ENCODE results near the gene PIP5K1A. TPM values are rescaled to one million over a fixed set of nuclear protein-coding genes. Genes with fewer than 3 reads are reported as not detected.
A peak's percentile ranks its signal among the peaks of the same experiment; 100 is the strongest.

Gene PIP5K1A
- total RNA-seq, 1 experiment from 2014 or later, result 88.6 TPM

DNA sequence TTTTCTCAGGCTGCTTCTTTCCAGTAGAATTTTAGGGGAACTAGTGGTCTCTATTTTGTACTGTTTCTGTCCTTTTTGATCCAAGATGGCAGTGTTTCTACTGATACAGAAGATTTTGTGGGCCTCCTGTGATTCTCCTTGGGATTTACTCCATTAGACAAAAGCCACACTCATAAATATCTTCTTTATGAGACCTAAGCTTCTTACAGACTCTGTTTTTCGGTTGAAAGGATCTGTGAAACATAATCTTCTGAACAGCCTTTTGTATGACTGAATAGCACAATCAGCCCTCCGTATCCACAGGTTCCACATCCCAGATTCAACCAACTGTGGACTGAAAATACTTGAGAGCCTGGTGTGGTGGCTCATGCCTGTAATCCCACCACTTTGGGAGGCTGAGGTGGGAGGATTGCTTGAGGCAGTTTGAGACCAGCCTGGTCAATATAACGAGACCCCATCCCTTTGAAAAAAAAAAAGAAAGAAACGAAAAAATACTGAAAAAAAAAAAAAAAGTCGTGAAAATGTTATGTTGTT lies 45.4 kb downstream of the PIP5K1A start:
- H3K36me3 Mint-ChIP-seq (ENCODE audit: insufficient read depth, unreplicated experiment), result peaks cover 97% of the 10 kb centered on the region
- CTCF ChIA-PET, result no interaction called here

GRCh38 chr1:151246786-151247185 lies 48.4 kb downstream of the PIP5K1A start:
- CTCF ChIA-PET, result no interaction called here
- POLR2A ChIA-PET, result no interaction called here
- Mint-ChIP-seq H3K9me3 (ENCODE audit: unreplicated experiment) (no peaks in the 10 kb centered on the region), H3K36me3 (ENCODE audit: insufficient read depth, unreplicated experiment) (peaks cover 93% of the 10 kb centered on the region), H3K27ac (ENCODE audit: unreplicated experiment) (no peak overlapping the region), H3K27me3 (ENCODE audit: insufficient read depth, unreplicated experiment) (no peaks in the 10 kb centered on the region), H3K4me1 (ENCODE audit: low read depth, unreplicated experiment) (peaks cover 25% of the 10 kb centered on the region), H3K4me3 (ENCODE audit: unreplicated experiment) (no peak overlapping the region)
- Histone ChIP-seq H3K9me3 (no peaks in the 10 kb centered on the region), H3K27me3 (replicated peaks; ENCODE audit: control insufficient read depth, insufficient read depth, low read length) (no peaks in the 10 kb centered on the region), H3K4me1 (0 out of 2 replicates have a peak, but pooled peaks cover 8% of the 10 kb centered on the region), H3K4me3 (ENCODE audit: low read depth, low read length) (no peak overlapping the region), H3K36me3 (ENCODE audit: control insufficient read depth, insufficient read depth, low read length) (peaks cover 6% of the 10 kb centered on the region)
- TF ChIP-seq CTCF (IDR thresholded peaks at IDR 0.05; ENCODE audit: insufficient read depth in 1 of 2, low read depth in 1 of 2, low read length in 1 of 2, severe bottlenecking in 1 of 2, unreplicated experiment in 1 of 2), result no peak
- DNase-seq, result no peak
- intact Hi-C loops (cut with micrococcal nuclease; ENCODE audit: unreplicated experiment), result no loop called here
- no TSS peak for BruUV-seq (replicated peaks)

More for the DNA sequence above, 45.4 kb downstream of the PIP5K1A start:
- Mint-ChIP-seq H3K4me1 (ENCODE audit: low read depth, unreplicated experiment) (peaks cover 8% of the 10 kb centered on the region), H3K9me3 (ENCODE audit: unreplicated experiment) (no peaks in the 10 kb centered on the region), H3K27ac (ENCODE audit: unreplicated experiment) (peak overlapping the region; percentile 42), H3K4me3 (ENCODE audit: unreplicated experiment) (no peak overlapping the region), H3K27me3 (ENCODE audit: insufficient read depth, unreplicated experiment) (no peaks in the 10 kb centered on the region)
- Histone ChIP-seq H3K4me1 (no peaks in the 10 kb centered on the region), H3K27me3 (replicated peaks; ENCODE audit: control insufficient read depth, insufficient read depth, low read length) (no peaks in the 10 kb centered on the region), H3K9me3 (no peaks in the 10 kb centered on the region), H3K36me3 (ENCODE audit: control insufficient read depth, insufficient read depth, low read length) (peaks cover 9% of the 10 kb centered on the region), H3K4me3 (ENCODE audit: low read depth, low read length) (no peak overlapping the region)
- DNase-seq, result no peak
- no TSS peak for BruUV-seq (replicated peaks)
- intact Hi-C loops (cut with micrococcal nuclease; ENCODE audit: unreplicated experiment), result no loop called here
- no peak for TF ChIP-seq CTCF (IDR thresholded peaks at IDR 0.05; ENCODE audit: insufficient read depth in 1 of 2, low read depth in 1 of 2, low read length in 1 of 2, severe bottlenecking in 1 of 2, unreplicated experiment in 1 of 2)
- POLR2A ChIA-PET, result no interaction called here

DNA sequence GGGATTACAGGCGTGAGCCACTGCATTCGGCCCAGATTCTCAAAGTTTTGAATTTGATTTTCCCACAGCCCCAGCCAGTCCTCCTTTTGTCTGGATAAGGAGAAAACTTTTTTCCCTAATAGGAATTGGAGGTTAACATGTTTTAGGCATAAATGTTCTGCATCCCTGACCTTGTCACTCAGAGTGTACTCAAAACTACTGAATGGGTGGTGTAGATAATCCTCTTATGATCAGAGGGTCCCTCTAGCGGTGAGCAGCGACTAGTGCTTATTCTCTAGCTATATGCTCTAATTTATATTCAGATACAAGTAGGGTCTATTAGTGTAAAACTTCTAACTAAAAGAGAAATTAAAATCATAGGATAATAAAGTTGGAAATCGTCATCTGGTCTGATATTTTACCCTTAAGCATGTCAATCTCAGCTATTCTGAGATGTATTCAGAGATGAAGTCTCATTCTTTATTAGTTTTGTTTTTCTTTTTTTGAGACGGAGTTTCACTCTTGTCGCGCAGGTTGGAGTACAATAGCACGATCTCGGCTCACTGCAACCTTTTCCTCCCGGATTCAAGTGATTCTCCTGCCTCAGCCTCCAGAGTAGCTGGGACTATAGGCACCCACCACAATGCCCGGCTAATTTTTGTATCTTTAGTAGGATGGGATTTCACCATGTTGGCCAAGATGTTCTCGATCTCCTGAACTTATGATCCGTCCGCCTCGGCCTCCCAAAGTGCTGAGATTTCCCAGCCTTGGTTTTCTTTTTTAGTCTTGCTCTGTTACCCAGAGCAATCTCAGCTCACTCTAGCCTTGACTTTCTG lies 53.5 kb downstream of the PIP5K1A start:
- H3K9me3 ChIP-seq, result no peaks in the 10 kb centered on the region
- Mint-ChIP-seq H3K4me1 (ENCODE audit: low read depth, unreplicated experiment) (peaks cover 25% of the 10 kb centered on the region), H3K36me3 (ENCODE audit: insufficient read depth, unreplicated experiment) (peaks cover 69% of the 10 kb centered on the region), H3K27ac (ENCODE audit: unreplicated experiment) (no peak overlapping the region), H3K9me3 (ENCODE audit: unreplicated experiment) (no peaks in the 10 kb centered on the region), H3K27me3 (ENCODE audit: insufficient read depth, unreplicated experiment) (peaks cover 3% of the 10 kb centered on the region), H3K4me3 (ENCODE audit: unreplicated experiment) (no peak overlapping the region)
- ChIA-PET POLR2A (interaction anchor here (1.0 to 1.6 kb wide), 3 partner anchors 30 to 62 kb away, joined by 3 to 6 read pairs (median 5); partner anchors contain the start of gene ZNF687), CTCF (interaction anchor here (0.6 to 1.6 kb wide), 17 partner anchors 8 to 800 kb away, joined by 3 to 11 read pairs (median 4); partner anchors contain the start of genes VPS72 and ZNF687)
- peaks cover 8% of the 10 kb centered on the region; the same call in 1 of the 2 replicates for H3K4me1 ChIP-seq
- H3K36me3 ChIP-seq (ENCODE audit: control insufficient read depth, insufficient read depth, low read length), result peaks cover 3% of the 10 kb centered on the region; the same call in 1 of the 2 replicates
- H3K27me3 ChIP-seq (replicated peaks; ENCODE audit: control insufficient read depth, insufficient read depth, low read length), result no peaks in the 10 kb centered on the region
- intact Hi-C loops (cut with micrococcal nuclease; ENCODE audit: unreplicated experiment), result loop anchor here (1.0 kb wide), 1 partner anchor 56 kb away; no protein-coding TSS in a partner anchor
- DNase-seq, result peak; percentile 70 to 76
- no TSS peak for BruUV-seq (replicated peaks)
- H3K4me3 ChIP-seq (ENCODE audit: low read depth, low read length), result no peak overlapping the region
- TF ChIP-seq CTCF (IDR thresholded peaks at IDR 0.05; ENCODE audit: insufficient read depth in 1 of 2, low read depth in 1 of 2, low read length in 1 of 2, severe bottlenecking in 1 of 2, unreplicated experiment in 1 of 2), result peak; percentile 80 to 82

Data from Caco-2 (cell line).